NT2/D1 (cell line): ENCODE measurements around the gene IL7R.
"Not testable (repeated sequence)": the region's sequence is repeated elsewhere in the genome, so short reads cannot be mapped to it uniquely, and the experiment has no call there.

Source experiments
- DNase-seq: peaks from one replicate; pipeline ENCODE4 v3.0.0-alpha.2; 2011; ENCODE audit warnings: low read depth, low spot score
- H3K27me3 ChIP-seq: 2 replicates; pipeline ENCODE4 v1.6.0; 2011; ENCODE audit warnings: mild to moderate bottlenecking; ENCODE audit not compliant: insufficient read length, insufficient read depth
- H3K36me3 ChIP-seq: 2 replicates; pipeline ENCODE4 v1.6.1; 2011; ENCODE audit warnings: mild to moderate bottlenecking, low read length, mixed read lengths; ENCODE audit not compliant: insufficient read depth, insufficient read length
- H3K4me1 ChIP-seq: 2 replicates; pipeline ENCODE4 v1.5.1; 2011; ENCODE audit not compliant: insufficient read depth, insufficient read length
- H3K4me3 ChIP-seq: 2 replicates; pipeline ENCODE4 v1.5.1; 2011; ENCODE audit warnings: low read depth; ENCODE audit not compliant: insufficient read length
- H3K9ac ChIP-seq: 2 replicates; pipeline ENCODE4 v1.6.0; 2011; ENCODE audit warnings: low read depth; ENCODE audit not compliant: insufficient read length
- H3K9me3 ChIP-seq: 2 replicates; pipeline ENCODE4 v1.5.1; 2011; ENCODE audit warnings: mild to moderate bottlenecking, low read length; ENCODE audit not compliant: insufficient read depth
- SUZ12 ChIP-seq: IDR thresholded peaks from 2 replicates; pipeline ENCODE4 v1.6.1; 2011; ENCODE audit not compliant: insufficient read length, insufficient read depth; ENCODE audit errors: extremely low read depth
- YY1 ChIP-seq: IDR thresholded peaks from 2 replicates; pipeline ENCODE4 v1.6.1; 2011; ENCODE audit not compliant: insufficient read length, insufficient read depth
- ZNF274 ChIP-seq: IDR thresholded peaks from 2 replicates; pipeline ENCODE4 v1.6.1; 2011; ENCODE audit warnings: mild to moderate bottlenecking, low read depth, low read length

IL7R gene

GRCh38 chr5:35884773-35885172 lies 28.1 kb downstream of the IL7R start:
- Histone ChIP-seq H3K27me3 (no peaks in the 10 kb centered on the region), H3K9ac (no peak overlapping the region), H3K36me3 (no peaks in the 10 kb centered on the region), H3K4me3 (no peak overlapping the region), H3K9me3 (no peaks in the 10 kb centered on the region), H3K4me1 (no peaks in the 10 kb centered on the region)
- DNase-seq = no peak
- TF ChIP-seq SUZ12 (no peak), ZNF274 (no peak)

- no peak for DNase-seq
- no peaks in the 10 kb centered on the region for H3K27me3 ChIP-seq
- no peaks in the 10 kb centered on the region for H3K4me1 ChIP-seq
- no peak overlapping the region for H3K4me3 ChIP-seq
- H3K36me3 ChIP-seq = no peaks in the 10 kb centered on the region
- H3K9me3 ChIP-seq = no peaks in the 10 kb centered on the region
- TF ChIP-seq ZNF274 (no peak), SUZ12 (no peak), YY1 (no peak)
- H3K9ac ChIP-seq = no peak overlapping the region
These were observed 29.7 kb downstream of the IL7R start for GRCh38 chr5:35886381-35886780.

GRCh38 chr5:35887321-35888100 lies 30.8 kb downstream of the IL7R start:
- Histone ChIP-seq H3K4me3 (no peak overlapping the region), H3K9ac (no peak overlapping the region), H3K4me1 (no peaks in the 10 kb centered on the region), H3K36me3 (no peaks in the 10 kb centered on the region), H3K9me3 (no peaks in the 10 kb centered on the region), H3K27me3 (no peaks in the 10 kb centered on the region)
- TF ChIP-seq SUZ12 (no peak), YY1 (no peak), ZNF274 (no peak)
- DNase-seq = no peak

GRCh38 chr5:35890021-35891020 lies 33.6 kb downstream of the IL7R start:
- H3K9me3 ChIP-seq = no peaks in the 10 kb centered on the region
- TF ChIP-seq YY1 (no peak), ZNF274 (no peak), SUZ12 (no peak)
- H3K4me1 ChIP-seq = no peaks in the 10 kb centered on the region
- no peak overlapping the region for H3K9ac ChIP-seq
- DNase-seq = no peak
- H3K27me3 ChIP-seq = no peaks in the 10 kb centered on the region
- no peaks in the 10 kb centered on the region for H3K36me3 ChIP-seq
- no peak overlapping the region for H3K4me3 ChIP-seq

GRCh38 chr5:35892799-35893198 lies 36.1 kb downstream of the IL7R start:
- H3K4me3 ChIP-seq, H3K36me3 ChIP-seq, H3K9ac ChIP-seq, H3K27me3 ChIP-seq, DNase-seq, H3K4me1 ChIP-seq, H3K9me3 ChIP-seq: not testable (repeated sequence)

GRCh38 chr5:35894131-35894530 lies 37.4 kb downstream of the IL7R start:
- Histone ChIP-seq H3K9me3 (no peaks in the 10 kb centered on the region), H3K9ac (no peak overlapping the region), H3K27me3 (no peaks in the 10 kb centered on the region), H3K4me3 (no peak overlapping the region), H3K36me3 (no peaks in the 10 kb centered on the region), H3K4me1 (no peaks in the 10 kb centered on the region)
- TF ChIP-seq SUZ12 (no peak), ZNF274 (no peak), YY1 (no peak)
- DNase-seq = no peak

- no peaks in the 10 kb centered on the region for H3K4me1 ChIP-seq
- no peak for DNase-seq
- no peak overlapping the region for H3K4me3 ChIP-seq
- TF ChIP-seq ZNF274 = no peak
- TF ChIP-seq SUZ12 = no peak
- no peak for TF ChIP-seq YY1
- H3K36me3 ChIP-seq = no peaks in the 10 kb centered on the region
- no peaks in the 10 kb centered on the region for H3K27me3 ChIP-seq
- H3K9me3 ChIP-seq = no peaks in the 10 kb centered on the region
- no peak overlapping the region for H3K9ac ChIP-seq
These were observed 42.4 kb downstream of the IL7R start for GRCh38 chr5:35898952-35899660.
